ENCODE data around the gene IL33.

- TF ChIP-seq EZH2 (IDR thresholded peaks at IDR 0.05; ENCODE audit: borderline replicate concordance) (no peak), CTCF (IDR thresholded peaks at IDR 0.05; ENCODE audit: poor library complexity) (no peak), EZH2phosphoT487 (IDR thresholded peaks at IDR 0.05; ENCODE audit: low read depth, severe bottlenecking, unreplicated experiment) (no peak)
Observed at GRCh38 chr9:6239694-6240093, 24.1 kb downstream of the IL33 start.
